Globus pallidus (tissue), 1 donor: ENCODE measurements around the gene FAM120C.
A peak's percentile ranks its signal among the peaks of the same experiment; 100 is the strongest.

Experiments used
- DNase-seq: peaks from one replicate; pipeline ENCODE4 v3.0.0-alpha.2; 2015; ENCODE audit warnings: low spot score

The FAM120C gene

GRCh38 chrX:54171091-54171490 is 12.0 kb downstream of the FAM120C start:
- no peak for DNase-seq

GRCh38 chrX:54166915-54167314 is 16.1 kb downstream of the FAM120C start:
- no peak for DNase-seq

- DNase-seq, result no peak
Measured at GRCh38 chrX:54157561-54157960, 25.5 kb downstream of the FAM120C start.

- DNase-seq, result no peak
Measured at GRCh38 chrX:54134269-54134668, 48.8 kb downstream of the FAM120C start.

GRCh38 chrX:54116391-54116790 is 66.7 kb downstream of the FAM120C start:
- DNase-seq, result no peak

- DNase-seq, result no peak
Measured at GRCh38 chrX:54093571-54093970, 89.5 kb downstream of the FAM120C start.

- no peak for DNase-seq
Measured at GRCh38 chrX:54093159-54093558, 89.9 kb downstream of the FAM120C start.

GRCh38 chrX:54090880-54091279 is 92.2 kb downstream of the FAM120C start:
- no peak for DNase-seq

GRCh38 chrX:54089191-54089590 is 93.9 kb downstream of the FAM120C start:
- no peak for DNase-seq

- no peak for DNase-seq
Measured at GRCh38 chrX:54087661-54088060, 95.4 kb downstream of the FAM120C start.

- DNase-seq, result no peak
Measured at GRCh38 chrX:54085666-54086065, 97.4 kb downstream of the FAM120C start.

GRCh38 chrX:54076903-54077302 is 106.2 kb downstream of the FAM120C start:
- no peak for DNase-seq

GRCh38 chrX:54074826-54075225 is 108.2 kb downstream of the FAM120C start:
- DNase-seq, result no peak

GRCh38 chrX:54067766-54068165 is 115.3 kb downstream of the FAM120C start:
- DNase-seq, result no peak

GRCh38 chrX:54066841-54067240 is 116.2 kb downstream of the FAM120C start:
- DNase-seq, result no peak

GRCh38 chrX:54064564-54064963 is 118.5 kb downstream of the FAM120C start:
- no peak for DNase-seq

- no peak for DNase-seq
Measured at GRCh38 chrX:54063361-54063760, 119.7 kb downstream of the FAM120C start.

GRCh38 chrX:54049801-54050200 is 133.3 kb downstream of the FAM120C start:
- DNase-seq, result no peak

GRCh38 chrX:54048412-54048811 is 134.6 kb downstream of the FAM120C start:
- DNase-seq, result no peak

- DNase-seq, result no peak
Measured at GRCh38 chrX:54045563-54046228, 137.4 kb downstream of the FAM120C start.

- no peak for DNase-seq
Measured at GRCh38 chrX:54044877-54045338, 138.1 kb downstream of the FAM120C start.

- peak; percentile 86 for DNase-seq
Measured at GRCh38 chrX:54044126-54044876, 138.8 kb downstream of the FAM120C start, which contains the start of gene PHF8. TSS of gene PHF8 (minus strand) at chrX:54044473. CDS start at chrX:54042728, 1,745 bp downstream.

- DNase-seq, result peak; percentile 30
Measured at GRCh38 chrX:54043541-54044125, 139.4 kb downstream of the FAM120C start.
